ENCODE results near the gene ARPC2.

The ARPC2 gene

DNA sequence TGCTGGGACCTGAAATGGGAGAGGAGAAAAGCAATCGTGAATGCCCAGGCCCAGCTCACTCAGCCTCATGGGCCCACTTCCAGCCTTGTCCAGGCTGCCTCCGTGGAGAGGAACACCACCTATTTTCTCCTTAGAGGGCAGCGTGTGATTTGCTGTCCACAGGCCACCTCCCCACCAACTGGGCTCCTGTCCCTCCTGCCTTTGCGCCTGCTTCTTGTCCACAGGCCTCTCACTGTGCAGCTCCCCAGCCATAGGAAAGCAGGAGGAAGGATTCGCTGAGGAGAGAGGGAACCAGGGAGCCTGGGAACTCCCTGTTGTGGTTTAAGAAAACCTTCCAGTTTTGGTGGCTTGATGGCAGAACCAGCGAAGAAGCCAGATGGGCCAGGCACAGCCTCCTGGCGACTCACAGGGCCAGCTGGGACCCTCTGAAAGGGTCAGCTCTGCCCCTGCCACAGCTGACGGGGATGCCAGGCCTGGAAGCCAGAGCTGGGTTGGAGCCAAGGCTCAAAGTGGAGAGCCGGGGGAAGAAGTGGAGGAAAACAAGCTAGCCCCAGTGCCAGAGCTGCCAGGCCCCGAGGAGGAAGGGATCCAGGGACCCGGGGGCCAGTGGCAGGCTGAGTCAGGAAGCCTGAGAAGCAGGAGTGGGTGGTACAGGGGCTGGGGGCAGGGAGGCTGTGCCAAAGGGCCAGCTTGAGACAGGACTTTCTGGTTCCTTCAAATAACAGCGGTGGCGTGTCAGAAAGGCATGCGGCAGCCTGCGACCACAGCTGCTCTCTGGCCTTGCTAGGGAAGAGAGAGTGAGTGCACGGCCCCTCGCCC, 65.4 kb downstream of the ARPC2 start:
- H3K4me3 ChIP-seq (ENCODE audit: low read depth, low read length) = no peak overlapping the region
- TF ChIP-seq, protein P1, sequence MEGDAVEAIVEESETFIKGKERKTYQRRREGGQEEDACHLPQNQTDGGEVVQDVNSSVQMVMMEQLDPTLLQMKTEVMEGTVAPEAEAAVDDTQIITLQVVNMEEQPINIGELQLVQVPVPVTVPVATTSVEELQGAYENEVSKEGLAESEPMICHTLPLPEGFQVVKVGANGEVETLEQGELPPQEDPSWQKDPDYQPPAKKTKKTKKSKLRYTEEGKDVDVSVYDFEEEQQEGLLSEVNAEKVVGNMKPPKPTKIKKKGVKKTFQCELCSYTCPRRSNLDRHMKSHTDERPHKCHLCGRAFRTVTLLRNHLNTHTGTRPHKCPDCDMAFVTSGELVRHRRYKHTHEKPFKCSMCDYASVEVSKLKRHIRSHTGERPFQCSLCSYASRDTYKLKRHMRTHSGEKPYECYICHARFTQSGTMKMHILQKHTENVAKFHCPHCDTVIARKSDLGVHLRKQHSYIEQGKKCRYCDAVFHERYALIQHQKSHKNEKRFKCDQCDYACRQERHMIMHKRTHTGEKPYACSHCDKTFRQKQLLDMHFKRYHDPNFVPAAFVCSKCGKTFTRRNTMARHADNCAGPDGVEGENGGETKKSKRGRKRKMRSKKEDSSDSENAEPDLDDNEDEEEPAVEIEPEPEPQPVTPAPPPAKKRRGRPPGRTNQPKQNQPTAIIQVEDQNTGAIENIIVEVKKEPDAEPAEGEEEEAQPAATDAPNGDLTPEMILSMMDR (IDR thresholded peaks at IDR 0.05; ENCODE audit: low read depth, low read length, missing control alignments) = no peak
- DNase-seq (ENCODE audit: low read depth) = no peak

DNA sequence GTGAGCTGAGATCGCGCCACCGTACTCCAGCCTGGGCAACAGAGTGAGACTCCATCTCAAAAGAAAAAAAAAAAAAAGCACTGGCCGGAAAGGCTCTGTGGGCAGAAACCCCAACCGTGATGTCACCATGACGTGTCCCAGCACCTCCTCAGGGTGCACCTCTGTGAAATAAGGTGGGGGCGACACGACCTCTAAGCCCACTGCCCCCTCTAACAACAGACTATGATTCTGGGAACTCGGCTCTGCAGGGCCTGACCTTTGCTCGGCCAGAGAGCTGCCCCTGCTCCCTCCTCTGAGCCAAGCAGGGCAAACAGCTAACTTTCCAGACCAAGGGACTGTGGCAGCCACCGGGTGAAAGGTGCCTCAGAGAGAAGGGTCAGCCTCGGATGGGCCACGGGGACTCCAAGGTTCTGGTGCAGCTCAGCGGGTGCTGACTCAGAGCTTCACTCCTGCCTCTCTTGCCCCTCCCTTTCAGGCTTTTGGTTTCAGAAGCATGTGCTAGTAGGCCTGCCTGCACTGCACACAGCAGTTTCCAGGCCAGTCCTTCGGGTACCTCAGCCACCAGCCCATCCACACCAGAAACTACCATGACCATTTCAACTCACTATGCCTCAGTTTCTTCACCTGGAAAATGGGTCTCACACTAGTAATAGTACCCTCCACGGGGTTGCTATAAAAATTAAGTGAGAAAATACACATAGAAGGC, 67.3 kb downstream of the ARPC2 start:
- H3K4me3 ChIP-seq (ENCODE audit: low read depth, low read length) = peak overlapping the region; percentile 26
- TF ChIP-seq, protein P1 (IDR thresholded peaks at IDR 0.05; ENCODE audit: low read depth, low read length, missing control alignments) = no peak
- DNase-seq (ENCODE audit: low read depth) = peak; percentile 72

DNA sequence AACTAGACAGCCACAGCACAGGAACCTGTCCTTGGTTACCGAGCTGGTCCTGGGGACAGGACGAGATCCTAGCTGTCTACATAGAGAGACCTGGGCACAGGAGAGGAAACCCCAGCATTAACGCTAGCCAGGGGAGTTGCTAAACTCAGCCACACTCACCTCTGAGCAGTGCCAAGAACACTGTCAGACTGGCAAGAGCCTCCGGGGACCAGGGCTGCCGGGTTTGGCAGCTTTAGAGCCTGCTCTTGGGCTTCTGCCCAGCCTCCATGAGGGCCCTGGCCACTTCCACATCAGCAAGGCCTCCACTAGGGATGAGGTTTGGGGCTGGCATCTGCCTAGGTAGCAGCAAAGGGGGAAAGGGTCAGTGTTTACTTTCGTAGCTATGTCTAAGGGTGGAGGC, 68.6 kb downstream of the ARPC2 start:
- TF ChIP-seq, protein P1 (IDR thresholded peaks at IDR 0.05; ENCODE audit: low read depth, low read length, missing control alignments) = no peak
- peak overlapping the region; percentile 42; the same call in 1 of the 2 replicates for H3K4me3 ChIP-seq (ENCODE audit: low read depth, low read length)
- DNase-seq (ENCODE audit: low read depth) = no peak

DNA sequence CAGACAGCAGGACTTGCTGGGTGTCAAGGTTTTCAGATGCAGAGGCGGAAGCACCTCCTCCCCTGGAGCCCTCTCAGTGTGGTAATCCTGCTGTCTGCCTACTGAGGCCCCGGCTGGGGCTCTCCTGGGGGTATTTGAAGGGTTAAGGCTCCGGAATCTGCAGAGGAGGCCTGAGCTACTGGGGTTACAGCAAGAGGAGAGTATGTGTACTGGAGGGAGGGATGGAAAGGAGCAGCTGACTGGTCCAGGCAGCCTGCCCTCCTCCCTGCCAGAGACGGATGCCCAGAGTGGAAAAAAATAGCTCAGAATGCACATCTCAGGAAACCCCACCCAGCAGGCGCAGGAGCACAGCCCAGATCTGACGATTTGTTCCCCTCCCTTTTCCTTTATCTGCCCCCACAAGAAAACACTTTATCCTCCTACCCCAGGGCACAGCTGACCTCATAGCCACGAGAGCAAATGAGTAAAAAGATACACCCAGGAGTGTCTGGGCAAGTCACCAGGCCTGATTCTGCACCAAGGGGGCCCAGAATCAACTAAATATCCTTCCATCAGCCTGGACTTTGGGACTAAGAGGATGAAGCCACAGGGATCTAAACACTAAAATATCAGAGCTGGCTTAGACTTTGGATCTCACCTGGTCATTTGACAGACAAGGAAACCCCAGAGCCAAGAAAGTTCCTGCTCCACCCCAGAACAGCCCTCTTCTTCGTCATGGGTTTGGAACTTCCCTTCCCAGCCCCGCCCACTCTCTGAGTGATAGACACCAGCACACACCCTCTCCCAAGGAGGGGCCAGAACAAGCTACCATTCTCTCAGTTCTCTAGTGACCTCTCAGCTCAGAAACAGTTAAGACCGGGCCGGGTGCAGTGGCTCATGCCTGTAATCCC, 69.8 kb downstream of the ARPC2 start:
- TF ChIP-seq, protein P1 (IDR thresholded peaks at IDR 0.05; ENCODE audit: low read depth, low read length, missing control alignments) = no peak
- peak overlapping the region; percentile 42 for H3K4me3 ChIP-seq (ENCODE audit: low read depth, low read length)
- DNase-seq (ENCODE audit: low read depth) = peak; percentile 79

DNA sequence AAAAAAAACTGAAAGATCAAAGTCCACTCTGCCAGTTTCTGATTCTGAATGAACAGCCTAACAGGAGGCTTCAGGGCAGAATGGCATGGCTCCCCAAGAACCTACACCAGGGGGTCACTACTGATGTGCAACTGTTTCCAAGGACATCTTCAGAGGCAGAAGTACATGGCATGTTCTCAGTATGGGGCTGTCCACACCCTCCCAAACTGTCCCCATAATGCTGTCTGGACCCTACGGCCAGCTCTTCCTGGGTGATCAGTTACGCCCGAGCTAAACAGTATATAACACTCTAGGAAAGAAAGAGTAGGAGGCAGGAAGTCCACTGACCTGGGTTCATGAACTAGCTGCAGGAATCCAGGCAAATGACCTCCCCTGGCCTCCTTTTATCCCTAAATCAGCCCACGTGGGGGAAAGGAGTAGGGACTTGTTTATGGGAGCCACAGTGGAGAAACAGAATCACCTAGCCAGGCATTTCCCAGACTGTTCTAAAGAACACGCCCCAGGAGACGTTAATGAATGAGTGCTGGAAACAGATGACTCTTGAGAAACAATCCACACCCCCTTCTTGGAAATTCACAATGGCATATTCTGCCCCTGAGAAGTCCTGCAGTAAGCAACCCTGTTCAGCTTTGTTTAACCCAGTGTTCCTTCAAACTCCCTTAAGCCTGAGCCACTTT, 72.8 kb downstream of the ARPC2 start:
- DNase-seq (ENCODE audit: low read depth) = no peak
- TF ChIP-seq, protein P1 (IDR thresholded peaks at IDR 0.05; ENCODE audit: low read depth, low read length, missing control alignments) = no peak
- no peak overlapping the region for H3K4me3 ChIP-seq (ENCODE audit: low read depth, low read length)

Data from GM12864 (cell line).